ENCODE data around the gene GATAD2B. TPM values are rescaled to one million over a fixed set of nuclear protein-coding genes. Genes with fewer than 3 reads are reported as not detected.
"Not testable (repeated sequence)": the region's sequence is repeated elsewhere in the genome, so short reads cannot be mapped to it uniquely, and the experiment has no call there.

GATAD2B gene
- polyA plus RNA-seq, 1 donor from 2014 or later, result 12.8 TPM

- Histone ChIP-seq H3K36me3 (ENCODE audit: insufficient read depth, low read length) (no peaks in the 10 kb centered on the region), H4K20me1 (ENCODE audit: insufficient read depth) (no peaks in the 10 kb centered on the region), H3K4me2 (ENCODE audit: low read length) (no peak overlapping the region), H3K79me2 (replicated peaks; ENCODE audit: insufficient read depth, low read length) (peaks cover 5% of the 10 kb centered on the region), H3K4me3 (ENCODE audit: low read length) (no peak overlapping the region), H3K9me2 (ENCODE audit: insufficient read depth, low read length) (no peaks in the 10 kb centered on the region), H3K27me3 (ENCODE audit: insufficient read depth, low read depth, low read length) (no peaks in the 10 kb centered on the region), H3K9me3 (ENCODE audit: low read length) (no peaks in the 10 kb centered on the region), H3K27ac (ENCODE audit: low read length) (no peak overlapping the region), H3F3A (ENCODE audit: insufficient read depth, low read length, poor library complexity, severe bottlenecking) (no peaks in the 10 kb centered on the region), H2AFZ (ENCODE audit: low read depth, low read length) (no peak overlapping the region), H3K9ac (ENCODE audit: low read length) (no peak overlapping the region)
- TF ChIP-seq EZH2 (IDR thresholded peaks at IDR 0.05; ENCODE audit: borderline replicate concordance, insufficient read depth, low read length, poor library complexity, severe bottlenecking), result no peak
- TF ChIP-seq, protein P1, sequence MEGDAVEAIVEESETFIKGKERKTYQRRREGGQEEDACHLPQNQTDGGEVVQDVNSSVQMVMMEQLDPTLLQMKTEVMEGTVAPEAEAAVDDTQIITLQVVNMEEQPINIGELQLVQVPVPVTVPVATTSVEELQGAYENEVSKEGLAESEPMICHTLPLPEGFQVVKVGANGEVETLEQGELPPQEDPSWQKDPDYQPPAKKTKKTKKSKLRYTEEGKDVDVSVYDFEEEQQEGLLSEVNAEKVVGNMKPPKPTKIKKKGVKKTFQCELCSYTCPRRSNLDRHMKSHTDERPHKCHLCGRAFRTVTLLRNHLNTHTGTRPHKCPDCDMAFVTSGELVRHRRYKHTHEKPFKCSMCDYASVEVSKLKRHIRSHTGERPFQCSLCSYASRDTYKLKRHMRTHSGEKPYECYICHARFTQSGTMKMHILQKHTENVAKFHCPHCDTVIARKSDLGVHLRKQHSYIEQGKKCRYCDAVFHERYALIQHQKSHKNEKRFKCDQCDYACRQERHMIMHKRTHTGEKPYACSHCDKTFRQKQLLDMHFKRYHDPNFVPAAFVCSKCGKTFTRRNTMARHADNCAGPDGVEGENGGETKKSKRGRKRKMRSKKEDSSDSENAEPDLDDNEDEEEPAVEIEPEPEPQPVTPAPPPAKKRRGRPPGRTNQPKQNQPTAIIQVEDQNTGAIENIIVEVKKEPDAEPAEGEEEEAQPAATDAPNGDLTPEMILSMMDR (IDR thresholded peaks at IDR 0.05; ENCODE audit: poor library complexity, severe bottlenecking), result no peak
These were observed 74.0 kb downstream of the GATAD2B start for GRCh38 chr1:153848805-153849204.

- Histone ChIP-seq H3K4me2 (ENCODE audit: low read length) (no peak overlapping the region), H4K20me1 (ENCODE audit: insufficient read depth) (no peaks in the 10 kb centered on the region), H2AFZ (ENCODE audit: low read depth, low read length) (no peak overlapping the region), H3K9me2 (ENCODE audit: insufficient read depth, low read length) (no peaks in the 10 kb centered on the region), H3K4me3 (ENCODE audit: low read length) (no peak overlapping the region), H3K9ac (ENCODE audit: low read length) (no peak overlapping the region), H3K79me2 (replicated peaks; ENCODE audit: insufficient read depth, low read length) (peaks cover 16% of the 10 kb centered on the region), H3K27me3 (ENCODE audit: insufficient read depth, low read depth, low read length) (no peaks in the 10 kb centered on the region), H3K9me3 (ENCODE audit: low read length) (no peaks in the 10 kb centered on the region), H3K27ac (ENCODE audit: low read length) (no peak overlapping the region), H3K36me3 (ENCODE audit: insufficient read depth, low read length) (no peaks in the 10 kb centered on the region), H3F3A (ENCODE audit: insufficient read depth, low read length, poor library complexity, severe bottlenecking) (no peaks in the 10 kb centered on the region)
- no peak for TF ChIP-seq EZH2 (IDR thresholded peaks at IDR 0.05; ENCODE audit: borderline replicate concordance, insufficient read depth, low read length, poor library complexity, severe bottlenecking)
These were observed 77.6 kb downstream of the GATAD2B start for GRCh38 chr1:153845158-153845557.

DNA sequence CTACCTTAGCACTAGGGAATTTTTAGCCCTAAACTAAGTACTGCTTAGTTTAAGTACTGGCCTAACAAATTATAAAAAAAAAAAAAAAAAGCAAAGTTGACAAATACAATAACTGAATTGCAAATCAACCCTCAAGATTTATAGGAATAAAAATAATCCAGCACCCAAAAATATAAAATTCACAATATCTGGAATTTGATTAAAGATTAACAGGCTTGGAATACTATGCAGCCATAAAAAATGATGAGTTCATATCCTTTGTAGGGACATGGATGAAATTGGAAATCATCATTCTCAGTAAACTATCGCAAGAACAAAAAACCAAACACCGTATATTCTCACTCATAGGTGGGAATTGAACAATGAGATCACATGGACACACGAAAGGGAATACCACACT is 78.4 kb downstream of the GATAD2B start:
- not testable (repeated sequence) for H2AFZ ChIP-seq (ENCODE audit: low read depth, low read length); H3K4me2 ChIP-seq (ENCODE audit: low read length); H3K9me3 ChIP-seq (ENCODE audit: low read length); H3K27me3 ChIP-seq (ENCODE audit: insufficient read depth, low read depth, low read length); H3F3A ChIP-seq (ENCODE audit: insufficient read depth, low read length, poor library complexity, severe bottlenecking); H3K4me3 ChIP-seq (ENCODE audit: low read length); H3K27ac ChIP-seq (ENCODE audit: low read length); H3K9ac ChIP-seq (ENCODE audit: low read length); H3K36me3 ChIP-seq (ENCODE audit: insufficient read depth, low read length); H4K20me1 ChIP-seq (ENCODE audit: insufficient read depth); H3K9me2 ChIP-seq (ENCODE audit: insufficient read depth, low read length)
- peaks cover 16% of the 10 kb centered on the region for H3K79me2 ChIP-seq (replicated peaks; ENCODE audit: insufficient read depth, low read length)

DNA sequence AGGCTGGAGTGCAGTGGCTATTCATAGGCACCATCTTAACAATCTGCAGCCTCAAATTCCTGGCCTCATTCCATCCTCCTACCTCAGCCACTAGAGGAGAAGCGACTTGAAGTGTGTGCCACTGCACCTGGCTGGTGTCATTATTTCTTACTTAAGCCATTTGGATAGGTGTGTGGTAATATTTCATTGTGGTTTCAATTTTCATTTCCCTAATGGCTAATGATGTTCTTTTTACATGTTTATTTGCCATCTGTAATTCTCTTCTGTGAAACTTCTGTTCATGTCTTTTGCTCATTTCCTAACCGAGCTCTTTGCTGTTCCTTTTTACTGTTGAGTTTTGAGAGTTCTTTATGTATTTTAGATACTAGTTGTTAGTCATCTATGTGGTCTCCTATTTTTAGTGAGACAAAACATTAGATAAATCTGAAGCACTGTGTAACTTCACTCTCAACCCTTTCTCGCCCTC is 80.7 kb downstream of the GATAD2B start:
- Histone ChIP-seq H3K4me2 (ENCODE audit: low read length) (no peak overlapping the region), H3K9me2 (ENCODE audit: insufficient read depth, low read length) (no peaks in the 10 kb centered on the region), H3K36me3 (ENCODE audit: insufficient read depth, low read length) (no peaks in the 10 kb centered on the region), H3K9ac (ENCODE audit: low read length) (no peak overlapping the region), H3K79me2 (replicated peaks; ENCODE audit: insufficient read depth, low read length) (peaks cover 16% of the 10 kb centered on the region), H3F3A (ENCODE audit: insufficient read depth, low read length, poor library complexity, severe bottlenecking) (no peaks in the 10 kb centered on the region), H3K9me3 (ENCODE audit: low read length) (no peaks in the 10 kb centered on the region), H2AFZ (ENCODE audit: low read depth, low read length) (no peak overlapping the region), H3K27me3 (ENCODE audit: insufficient read depth, low read depth, low read length) (no peaks in the 10 kb centered on the region), H3K27ac (ENCODE audit: low read length) (no peak overlapping the region), H4K20me1 (ENCODE audit: insufficient read depth) (no peaks in the 10 kb centered on the region), H3K4me3 (ENCODE audit: low read length) (no peak overlapping the region)
- TF ChIP-seq TAF1 (IDR thresholded peaks at IDR 0.05; ENCODE audit: low read depth) (no peak), REST (IDR thresholded peaks at IDR 0.05; ENCODE audit: borderline replicate concordance) (no peak)
